ENCODE measurements around the gene NOB1.
A peak's percentile ranks its signal among the peaks of the same experiment; 100 is the strongest.
"Not testable (repeated sequence)": the region's sequence is repeated elsewhere in the genome, so short reads cannot be mapped to it uniquely, and the experiment has no call there.

Gene NOB1

DNA sequence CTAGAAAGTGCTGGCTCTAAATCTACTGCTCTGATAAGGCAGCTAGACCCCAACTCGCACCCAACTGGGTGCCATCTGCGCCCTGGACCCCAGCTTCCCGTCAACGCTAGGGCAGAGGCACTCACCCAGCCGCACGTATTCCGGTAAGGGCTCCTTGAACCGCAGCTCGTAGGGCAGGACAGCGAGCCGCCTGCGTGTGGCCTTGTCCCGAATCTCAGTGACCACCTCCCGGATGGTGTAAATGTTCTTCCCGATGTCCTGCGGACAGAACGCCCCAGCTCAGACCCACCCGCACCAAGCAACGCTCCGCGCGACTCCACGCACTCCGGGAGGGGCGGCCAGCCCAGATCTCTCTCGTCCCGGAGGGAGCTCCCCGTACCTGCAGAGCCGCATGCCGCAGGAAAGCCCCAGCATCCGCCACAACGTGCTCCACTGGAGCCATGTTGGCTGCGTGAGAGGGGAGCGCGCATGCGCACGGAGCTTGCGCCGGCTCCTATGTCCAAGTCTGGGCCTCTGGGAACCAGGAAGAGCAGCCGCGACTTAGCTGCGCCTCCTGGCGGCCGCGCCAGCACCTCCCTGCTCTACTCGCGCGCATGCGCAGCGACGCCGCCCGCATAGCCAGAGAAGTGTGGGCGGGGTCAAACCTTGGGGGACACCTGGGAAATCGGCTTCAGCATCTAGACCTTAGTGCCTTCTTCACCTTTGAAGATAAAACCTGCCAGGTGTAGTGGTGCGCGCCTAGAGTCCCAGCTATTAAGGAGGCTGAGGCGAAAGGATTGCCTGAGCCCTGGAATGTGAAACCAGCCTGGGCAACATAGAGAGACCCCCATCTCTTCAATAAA lies at the start of gene NOB1:
TSS of gene NOB1 (minus strand) at position 458 of the 842 bp plus-strand sequence. CDS start at position 442, 16 bp downstream.
- H3K4me1 Mint-ChIP-seq (ENCODE audit: low read depth), result peaks cover 23% of the 10 kb centered on the region
- DNase-seq (ENCODE audit: low spot score), result peak; percentile 98
- H3K27me3 Mint-ChIP-seq (ENCODE audit: low read depth), result no peaks in the 10 kb centered on the region
- peak within 1 kb of the TSS; percentile 96 for H3K27ac Mint-ChIP-seq
- H3K9me3 Mint-ChIP-seq, result no peaks in the 10 kb centered on the region
- peak within 1 kb of the TSS; percentile 99 for H3K4me3 Mint-ChIP-seq
- H3K36me3 Mint-ChIP-seq (ENCODE audit: low read depth), result peaks cover 34% of the 10 kb centered on the region

DNA sequence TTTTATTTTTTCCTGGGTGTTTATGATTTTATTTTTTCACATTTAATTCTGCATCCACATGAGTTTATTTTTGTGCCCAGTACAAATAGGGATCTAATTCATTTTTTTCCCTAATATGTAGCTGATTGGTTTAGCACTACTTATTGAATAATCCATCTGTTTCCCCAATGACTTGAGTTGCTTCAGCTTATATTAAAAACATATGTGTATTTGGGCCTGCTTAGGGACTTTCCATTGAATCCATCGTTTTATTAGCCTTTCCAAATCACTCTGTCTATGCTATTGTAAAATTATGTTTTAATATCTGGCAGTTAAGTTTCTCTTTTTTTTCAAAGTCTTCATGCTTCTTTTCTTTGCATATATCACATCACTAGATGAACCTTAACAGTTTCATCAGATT lies 49.6 kb upstream of the NOB1 start:
- no peaks in the 10 kb centered on the region for H3K27me3 Mint-ChIP-seq (ENCODE audit: low read depth)
- H3K36me3 Mint-ChIP-seq (ENCODE audit: low read depth), result peaks cover 18% of the 10 kb centered on the region
- H3K4me3 Mint-ChIP-seq, result no peak overlapping the region
- DNase-seq (ENCODE audit: low spot score), result no peak
- H3K27ac Mint-ChIP-seq, result no peak overlapping the region
- no peaks in the 10 kb centered on the region for H3K9me3 Mint-ChIP-seq
- H3K4me1 Mint-ChIP-seq (ENCODE audit: low read depth), result no peaks in the 10 kb centered on the region

- Mint-ChIP-seq H3K4me3 (no peak overlapping the region), H3K36me3 (ENCODE audit: low read depth) (peaks cover 25% of the 10 kb centered on the region), H3K4me1 (ENCODE audit: low read depth) (no peaks in the 10 kb centered on the region), H3K27me3 (ENCODE audit: low read depth) (no peaks in the 10 kb centered on the region), H3K9me3 (no peaks in the 10 kb centered on the region), H3K27ac (no peak overlapping the region)
- DNase-seq (ENCODE audit: low spot score), result no peak
Measured at GRCh38 chr16:69799611-69800031, 44.9 kb upstream of the NOB1 start.

DNA sequence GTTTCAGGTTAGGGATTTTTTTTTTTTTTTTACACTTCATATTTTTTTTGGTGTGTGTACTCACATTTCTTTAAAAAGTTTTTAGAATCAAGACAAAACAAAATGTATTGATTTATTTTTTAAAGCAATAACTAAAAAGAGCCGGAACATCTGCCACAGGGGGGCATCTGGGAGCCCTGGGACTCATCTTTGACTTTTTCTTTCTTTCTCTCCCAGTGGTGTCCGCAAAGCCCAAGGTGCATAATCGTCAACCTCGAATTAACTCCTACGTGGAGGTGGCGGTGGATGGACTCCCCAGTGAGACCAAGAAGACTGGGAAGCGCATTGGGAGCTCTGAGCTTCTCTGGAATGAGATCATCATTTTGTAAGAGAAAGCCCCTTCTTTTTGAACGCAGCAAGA lies 43.7 kb upstream of the NOB1 start:
- H3K27ac Mint-ChIP-seq, result no peak overlapping the region
- no peaks in the 10 kb centered on the region for H3K9me3 Mint-ChIP-seq
- H3K36me3 Mint-ChIP-seq (ENCODE audit: low read depth), result peaks cover 18% of the 10 kb centered on the region
- no peaks in the 10 kb centered on the region for H3K4me1 Mint-ChIP-seq (ENCODE audit: low read depth)
- H3K27me3 Mint-ChIP-seq (ENCODE audit: low read depth), result no peaks in the 10 kb centered on the region
- DNase-seq (ENCODE audit: low spot score), result no peak
- no peak overlapping the region for H3K4me3 Mint-ChIP-seq

GRCh38 chr16:69796285-69797118 lies 41.8 kb upstream of the NOB1 start:
- DNase-seq (ENCODE audit: low spot score), result no peak
- Mint-ChIP-seq H3K9me3 (no peaks in the 10 kb centered on the region), H3K4me3 (no peak overlapping the region), H3K4me1 (ENCODE audit: low read depth) (peaks cover 2% of the 10 kb centered on the region), H3K27ac (no peak overlapping the region), H3K36me3 (ENCODE audit: low read depth) (peaks cover 18% of the 10 kb centered on the region), H3K27me3 (ENCODE audit: low read depth) (no peaks in the 10 kb centered on the region)

- H3K36me3 Mint-ChIP-seq (ENCODE audit: low read depth), result peaks cover 17% of the 10 kb centered on the region
- H3K4me1 Mint-ChIP-seq (ENCODE audit: low read depth), result peaks cover 2% of the 10 kb centered on the region
- H3K27ac Mint-ChIP-seq, result no peak overlapping the region
Measured at GRCh38 chr16:69794486-69794885, 39.8 kb upstream of the NOB1 start.

GRCh38 chr16:69793526-69793925 lies 38.8 kb upstream of the NOB1 start:
- DNase-seq (ENCODE audit: low spot score), result no peak
- no peaks in the 10 kb centered on the region for H3K27me3 Mint-ChIP-seq (ENCODE audit: low read depth)
- peaks cover 2% of the 10 kb centered on the region for H3K4me1 Mint-ChIP-seq (ENCODE audit: low read depth)
- no peaks in the 10 kb centered on the region for H3K9me3 Mint-ChIP-seq
- H3K4me3 Mint-ChIP-seq, result no peak overlapping the region
- H3K36me3 Mint-ChIP-seq (ENCODE audit: low read depth), result peaks cover 17% of the 10 kb centered on the region
- H3K27ac Mint-ChIP-seq, result no peak overlapping the region

More at GRCh38 chr16:69794486-69794885, 39.8 kb upstream of the NOB1 start:
- H3K9me3 Mint-ChIP-seq, result no peaks in the 10 kb centered on the region
- no peaks in the 10 kb centered on the region for H3K27me3 Mint-ChIP-seq (ENCODE audit: low read depth)
- DNase-seq (ENCODE audit: low spot score), result no peak
- H3K4me3 Mint-ChIP-seq, result no peak overlapping the region

DNA sequence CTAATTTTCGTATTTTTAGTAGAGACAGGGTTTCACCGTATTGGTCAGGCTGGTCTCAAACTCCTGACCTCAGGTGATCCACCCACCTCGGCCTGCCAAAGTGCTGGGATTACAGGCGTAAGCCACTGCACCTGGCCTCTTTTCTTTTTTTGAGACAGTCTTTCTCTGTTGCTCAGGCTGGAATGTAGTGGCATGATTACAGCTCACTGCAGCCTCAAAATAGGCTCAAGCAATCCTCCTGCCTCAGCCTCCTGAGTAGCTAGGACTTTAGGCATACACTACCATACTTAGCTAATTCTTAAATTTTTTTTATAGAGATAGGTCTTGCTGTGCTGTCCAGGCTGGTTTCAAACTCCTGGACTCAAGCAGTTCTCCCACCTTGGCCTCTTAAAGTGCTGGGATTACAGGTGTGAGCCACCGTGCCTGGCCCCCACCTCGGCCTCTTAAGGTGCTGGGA lies 36.7 kb upstream of the NOB1 start:
- not testable (repeated sequence) for H3K9me3 Mint-ChIP-seq; DNase-seq (ENCODE audit: low spot score); H3K4me3 Mint-ChIP-seq; H3K27ac Mint-ChIP-seq; H3K27me3 Mint-ChIP-seq (ENCODE audit: low read depth); H3K4me1 Mint-ChIP-seq (ENCODE audit: low read depth)
- peaks cover 21% of the 10 kb centered on the region for H3K36me3 Mint-ChIP-seq (ENCODE audit: low read depth)

DNA sequence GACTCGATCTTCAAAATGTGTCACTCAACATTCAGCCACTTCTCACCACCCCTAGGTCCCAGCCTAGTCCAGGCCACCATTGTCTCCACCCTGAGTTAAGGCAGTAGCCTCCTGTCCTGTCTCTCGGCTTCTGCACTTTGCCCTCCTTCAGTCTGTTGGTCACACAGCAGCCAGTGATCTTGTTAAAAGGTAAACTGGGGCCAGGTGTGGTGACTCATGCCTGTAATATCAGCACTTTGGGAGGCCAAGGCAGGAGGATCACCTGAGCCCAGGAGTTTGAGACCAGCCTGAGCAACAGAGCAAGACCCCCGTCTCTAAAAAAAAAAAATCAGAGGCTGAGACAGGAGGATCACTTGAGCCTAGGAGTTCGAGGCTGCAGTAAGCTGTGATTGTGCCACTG lies 33.2 kb upstream of the NOB1 start:
- Mint-ChIP-seq H3K4me3 (no peak overlapping the region), H3K4me1 (ENCODE audit: low read depth) (peaks cover 2% of the 10 kb centered on the region), H3K9me3 (no peaks in the 10 kb centered on the region), H3K27ac (no peak overlapping the region), H3K27me3 (ENCODE audit: low read depth) (no peaks in the 10 kb centered on the region), H3K36me3 (ENCODE audit: low read depth) (peaks cover 25% of the 10 kb centered on the region)
- no peak for DNase-seq (ENCODE audit: low spot score)

DNA sequence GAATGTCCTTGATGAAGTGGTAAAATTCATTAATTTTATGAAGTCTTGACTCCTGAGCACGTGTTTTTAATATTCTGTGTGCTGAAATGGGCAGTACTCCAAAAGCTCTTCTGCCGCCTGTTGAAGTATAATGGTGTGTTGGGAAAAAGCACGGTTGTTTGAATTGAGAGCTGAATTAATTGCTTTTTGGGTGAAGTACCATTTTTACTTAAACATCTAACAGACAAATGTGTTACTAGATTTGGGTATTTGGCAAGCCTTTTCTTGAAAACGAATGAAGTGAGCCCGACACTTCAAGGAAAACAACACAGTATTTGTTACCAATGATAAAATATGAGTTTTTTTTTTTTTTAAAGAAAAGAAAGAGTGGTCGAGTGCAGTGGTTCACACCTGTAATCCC lies 29.9 kb upstream of the NOB1 start:
- no peaks in the 10 kb centered on the region for H3K27me3 Mint-ChIP-seq (ENCODE audit: low read depth)
- DNase-seq (ENCODE audit: low spot score), result no peak
- no peak overlapping the region for H3K27ac Mint-ChIP-seq
- peaks cover 6% of the 10 kb centered on the region for H3K4me1 Mint-ChIP-seq (ENCODE audit: low read depth)
- H3K36me3 Mint-ChIP-seq (ENCODE audit: low read depth), result peaks cover 28% of the 10 kb centered on the region
- H3K4me3 Mint-ChIP-seq, result no peak overlapping the region
- no peaks in the 10 kb centered on the region for H3K9me3 Mint-ChIP-seq

DNA sequence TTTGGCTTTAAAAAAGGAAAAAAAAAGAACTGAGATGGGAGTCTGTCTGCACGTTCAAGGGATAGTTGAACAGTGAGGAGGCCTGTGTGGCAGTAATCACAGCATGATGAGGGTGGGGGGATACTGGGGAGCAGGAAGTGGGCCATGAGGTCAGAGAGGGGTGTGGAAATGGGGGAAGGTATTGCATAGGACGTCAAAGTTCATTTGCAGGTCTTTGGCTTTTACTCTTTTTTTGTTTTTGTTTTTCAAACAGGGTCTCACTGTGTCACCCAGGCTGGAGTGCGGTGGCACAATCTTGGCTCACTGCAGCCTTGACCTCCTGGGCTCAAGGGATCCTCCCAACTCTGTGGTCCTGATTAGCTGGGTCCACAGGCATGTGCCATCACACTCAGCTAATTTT lies 26.4 kb upstream of the NOB1 start:
- H3K27me3 Mint-ChIP-seq (ENCODE audit: low read depth), result no peaks in the 10 kb centered on the region
- peaks cover 2% of the 10 kb centered on the region for H3K9me3 Mint-ChIP-seq
- H3K27ac Mint-ChIP-seq, result no peak overlapping the region
- H3K36me3 Mint-ChIP-seq (ENCODE audit: low read depth), result peaks cover 15% of the 10 kb centered on the region
- no peak for DNase-seq (ENCODE audit: low spot score)
- H3K4me1 Mint-ChIP-seq (ENCODE audit: low read depth), result peaks cover 6% of the 10 kb centered on the region
- no peak overlapping the region for H3K4me3 Mint-ChIP-seq

DNA sequence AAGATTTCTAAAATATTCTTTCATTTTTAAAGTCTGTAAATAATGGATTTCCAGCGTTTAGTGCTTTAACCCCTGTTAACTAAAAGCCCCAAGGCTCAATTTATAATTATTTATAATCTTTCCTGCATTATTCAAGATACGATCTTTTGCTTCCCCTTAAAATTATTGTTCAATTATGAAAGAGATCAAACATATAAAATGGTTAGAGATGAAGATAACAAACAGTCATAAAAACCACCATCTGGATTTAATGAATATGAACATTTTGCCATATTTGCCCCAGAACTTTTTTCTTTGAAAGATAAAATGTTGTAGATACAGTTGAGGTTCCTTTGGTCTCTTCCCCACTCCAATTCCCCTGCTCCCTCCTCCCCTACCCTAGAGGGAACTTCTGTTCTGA lies 25.0 kb upstream of the NOB1 start:
- no peak overlapping the region for H3K4me3 Mint-ChIP-seq
- H3K27ac Mint-ChIP-seq, result no peak overlapping the region
- peaks cover 27% of the 10 kb centered on the region for H3K36me3 Mint-ChIP-seq (ENCODE audit: low read depth)
- H3K9me3 Mint-ChIP-seq, result peaks cover 15% of the 10 kb centered on the region
- DNase-seq (ENCODE audit: low spot score), result no peak
- peaks cover 9% of the 10 kb centered on the region for H3K4me1 Mint-ChIP-seq (ENCODE audit: low read depth)
- H3K27me3 Mint-ChIP-seq (ENCODE audit: low read depth), result no peaks in the 10 kb centered on the region

- H3K27ac Mint-ChIP-seq, result no peak overlapping the region
- H3K36me3 Mint-ChIP-seq (ENCODE audit: low read depth), result peaks cover 19% of the 10 kb centered on the region
- peaks cover 15% of the 10 kb centered on the region for H3K4me1 Mint-ChIP-seq (ENCODE audit: low read depth)
- H3K27me3 Mint-ChIP-seq (ENCODE audit: low read depth), result no peaks in the 10 kb centered on the region
- H3K9me3 Mint-ChIP-seq, result peaks cover 18% of the 10 kb centered on the region
- H3K4me3 Mint-ChIP-seq, result no peak overlapping the region
- DNase-seq (ENCODE audit: low spot score), result no peak
Measured at GRCh38 chr16:69775563-69775962, 20.8 kb upstream of the NOB1 start.

DNA sequence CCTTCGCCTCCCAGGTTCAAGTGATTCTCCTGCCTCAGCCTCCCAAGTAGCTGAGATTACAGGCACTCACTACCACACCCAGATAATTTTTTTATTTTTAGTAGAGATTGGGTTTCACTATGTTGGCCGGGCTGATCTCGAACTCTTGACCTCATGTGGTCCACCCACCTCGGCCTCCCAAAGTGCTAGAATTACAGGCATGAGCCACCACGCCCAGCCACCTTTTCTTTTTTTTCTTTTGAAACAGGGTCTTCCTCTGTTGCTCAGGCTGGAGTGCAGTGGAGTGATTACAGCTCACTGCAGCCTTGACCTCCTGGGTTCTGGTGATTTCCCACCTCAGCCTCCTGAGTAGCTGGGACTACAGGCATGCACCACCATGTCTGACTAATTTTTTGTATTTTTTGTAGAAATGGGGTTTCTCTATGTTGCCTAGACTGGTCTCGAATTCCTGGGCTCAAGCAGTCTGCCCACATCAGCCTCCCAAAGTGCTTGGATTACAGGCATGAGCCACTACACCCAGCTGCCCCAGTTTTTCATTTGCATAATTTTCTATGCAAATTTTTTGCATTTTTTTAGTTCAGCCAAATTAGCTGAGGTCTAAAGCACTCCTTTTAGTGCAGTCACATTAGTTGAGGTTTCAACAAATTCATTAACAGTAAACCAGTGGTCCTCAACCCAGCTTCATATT lies 18.7 kb upstream of the NOB1 start:
- peaks cover 18% of the 10 kb centered on the region for H3K4me1 Mint-ChIP-seq (ENCODE audit: low read depth)
- no peaks in the 10 kb centered on the region for H3K27me3 Mint-ChIP-seq (ENCODE audit: low read depth)
- no peak overlapping the region for H3K27ac Mint-ChIP-seq
- H3K36me3 Mint-ChIP-seq (ENCODE audit: low read depth), result peaks cover 21% of the 10 kb centered on the region
- DNase-seq (ENCODE audit: low spot score), result no peak
- no peak overlapping the region for H3K4me3 Mint-ChIP-seq
- H3K9me3 Mint-ChIP-seq, result peaks cover 18% of the 10 kb centered on the region
